Cerebellar nuclear complex (tissue), 1 donor: Measurements from ENCODE around the gene METRN.

ENCODE experiments used
- DNase-seq, 2 experiments: peaks; one replicate each; lab custom pipeline; 2025; lab: John Stamatoyannopoulos, UW

METRN gene

GRCh38 chr16:760065-760464 lies 45.1 kb downstream of the METRN start:
- no peak for DNase-seq

GRCh38 chr16:760545-761343 lies 45.8 kb downstream of the METRN start, which contains the start of gene MSLN:
TSS of gene MSLN (plus strand) at chr16:760734. CDS start at chr16:762681, 1,947 bp downstream.
- no peak for DNase-seq

- no peak for DNase-seq
Observed at GRCh38 chr16:761625-762513, 47.0 kb downstream of the METRN start.

- no peak for DNase-seq
Observed at GRCh38 chr16:762595-763268, 47.8 kb downstream of the METRN start.

GRCh38 chr16:763369-764183 lies 48.7 kb downstream of the METRN start:
- DNase-seq, result no peak

GRCh38 chr16:764184-764750 lies 49.3 kb downstream of the METRN start:
- no peak for DNase-seq

GRCh38 chr16:764848-765487 lies 50.0 kb downstream of the METRN start:
- DNase-seq, result no peak

GRCh38 chr16:765488-765865 lies 50.6 kb downstream of the METRN start:
- DNase-seq, result no peak

GRCh38 chr16:766008-766819 lies 51.3 kb downstream of the METRN start:
- no peak for DNase-seq

GRCh38 chr16:766820-767640 lies 52.1 kb downstream of the METRN start:
- no peak for DNase-seq

GRCh38 chr16:767743-768235 lies 52.9 kb downstream of the METRN start:
- DNase-seq, result no peak

GRCh38 chr16:768428-768827 lies 53.5 kb downstream of the METRN start:
- no peak for DNase-seq
